CD8-positive, alpha-beta memory T cell (primary cell): ENCODE measurements around the gene SSC5D. TPM values are rescaled to one million over a fixed set of nuclear protein-coding genes. Genes with fewer than 3 reads are reported as not detected.
"Not testable (repeated sequence)": the region's sequence is repeated elsewhere in the genome, so short reads cannot be mapped to it uniquely, and the experiment has no call there.

Source experiments
- CTCF ChIA-PET: fragments of 350-600 bp; sonication (Branson Sonifier 250); formaldehyde crosslinking; loops from one replicate; lab custom pipeline; 2021; ENCODE audit warnings: antibody characterized with exemption; lab: Charles Lee
- POLR2A ChIA-PET: fragments of 350-600 bp; sonication (Branson Sonifier 250); formaldehyde crosslinking; loops from one replicate; lab custom pipeline; 2021; ENCODE audit warnings: antibody characterized with exemption; lab: Charles Lee
- DNase-seq, 5 donors: peaks; one replicate each; pipeline versions ENCODE4 v3.0.0 to v3.0.0-alpha.2; 2020 to 2022; ENCODE audit warnings: mixed read lengths in 1 of 5
- H3K27ac ChIP-seq: one replicate; pipeline ENCODE4 v1.7.0; 2013; ENCODE audit warnings: low read depth, mild to moderate bottlenecking, low read length, moderate library complexity
- H3K27me3 ChIP-seq: 2 replicates; pipeline ENCODE4 v1.7.0; 2013; ENCODE audit warnings: low read length, mild to moderate bottlenecking; ENCODE audit not compliant: insufficient read depth, poor library complexity, severe bottlenecking
- H3K36me3 ChIP-seq: 2 replicates; pipeline ENCODE4 v1.7.0; 2013; ENCODE audit warnings: mild to moderate bottlenecking, low read length, moderate library complexity; ENCODE audit not compliant: insufficient read depth
- H3K4me1 ChIP-seq: 2 replicates; pipeline ENCODE4 v1.7.0; 2013; ENCODE audit warnings: mild to moderate bottlenecking, low read length, moderate library complexity; ENCODE audit not compliant: insufficient read depth
- H3K4me3 ChIP-seq: 2 replicates; pipeline ENCODE4 v1.7.0; 2013; ENCODE audit warnings: mild to moderate bottlenecking, low read length
- H3K9me3 ChIP-seq: 2 replicates; pipeline ENCODE4 v1.7.0; 2013; ENCODE audit warnings: mild to moderate bottlenecking, low read length
- H3K27ac Mint-ChIP-seq, 8 donors: one replicate each; pipeline ENCODE4 v1.8.0; 2020 to 2021; ENCODE audit warnings: mixed read lengths in 8 of 8, mild to moderate bottlenecking in 6 of 8, inconsistent platforms in 3 of 8, moderate library complexity in 3 of 8
- H3K27me3 Mint-ChIP-seq, 2 donors: one replicate each; pipeline ENCODE4 v1.8.0; 2020 to 2021; ENCODE audit warnings: mixed read lengths in 2 of 2, mild to moderate bottlenecking in 1 of 2, moderate library complexity in 1 of 2
- H3K36me3 Mint-ChIP-seq, 3 donors: one replicate each; pipeline ENCODE4 v1.8.0; 2020 to 2021; ENCODE audit warnings: mixed read lengths in 3 of 3, inconsistent platforms in 1 of 3, mild to moderate bottlenecking in 1 of 3
- H3K4me1 Mint-ChIP-seq, 3 donors: one replicate each; pipeline ENCODE4 v1.8.0; 2020 to 2021; ENCODE audit warnings: mixed read lengths in 3 of 3, inconsistent platforms in 1 of 3, mild to moderate bottlenecking in 1 of 3
- H3K4me3 Mint-ChIP-seq, 7 donors: one replicate each; pipeline ENCODE4 v1.8.0; 2020 to 2021; ENCODE audit warnings: mixed read lengths in 7 of 7, mild to moderate bottlenecking in 6 of 7, moderate library complexity in 4 of 7, inconsistent platforms in 2 of 7
- H3K9me3 Mint-ChIP-seq, 5 donors: one replicate each; pipeline ENCODE4 v1.8.0; 2020 to 2022; ENCODE audit warnings: mixed read lengths in 5 of 5, mild to moderate bottlenecking in 3 of 5, moderate library complexity in 2 of 5, inconsistent platforms in 1 of 5
- polyA plus RNA-seq: library from polyadenylated mRNA; unstranded; fragments of 300-500 nt; fragmentation: Illumina TruSeq; gene quantifications from one replicate; pipeline ENCODE4 v1.2.3, GENCODE V29; 2021
- total RNA-seq, 2 experiments: library from RNA; stranded (reverse); gene quantifications; one replicate each; pipeline ENCODE4 v1.2.3, GENCODE V29; 2021

Gene SSC5D
- total and polyA plus RNA-seq, 3 experiments from 2014 or later = 0.35 to 1.2 TPM; not detected in 1

DNA sequence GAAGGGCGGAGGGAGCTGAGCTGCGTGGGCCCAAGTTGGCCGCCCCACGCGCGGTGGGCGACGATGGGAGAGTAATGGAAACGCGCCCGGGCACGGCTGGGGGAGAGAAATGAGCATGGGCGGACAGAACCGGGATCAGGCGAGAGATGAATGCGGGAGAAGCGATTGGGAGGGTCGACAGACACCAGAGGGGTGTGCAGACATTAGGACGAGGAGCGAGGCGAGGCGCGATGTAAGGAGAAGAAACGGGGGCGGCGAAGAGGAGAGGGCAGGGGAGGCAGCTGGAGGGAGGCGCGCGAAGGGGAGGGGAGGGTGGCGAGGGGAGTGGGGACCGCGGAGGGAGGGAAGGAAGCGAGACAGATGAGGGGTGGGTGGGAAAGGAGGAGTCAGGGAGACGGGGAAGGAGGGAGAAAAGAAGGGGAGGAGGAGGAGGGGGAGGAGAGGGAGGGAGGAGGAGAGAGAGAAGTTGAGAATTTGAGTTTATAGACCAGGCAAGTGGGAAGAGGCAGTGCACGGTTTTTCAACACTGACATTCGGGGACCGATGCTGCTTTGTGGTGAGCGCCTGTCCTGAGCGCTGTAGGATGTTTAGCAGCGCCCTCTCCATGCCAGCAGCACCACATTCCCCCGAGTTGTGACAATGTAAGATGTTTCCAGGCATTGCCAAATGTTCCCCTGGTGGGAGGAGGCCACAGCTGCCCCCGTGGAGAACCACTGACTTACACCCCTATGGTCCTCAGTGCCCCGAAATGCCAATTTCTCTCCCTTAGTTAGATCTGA is 45.0 kb upstream of the SSC5D start, which contains the start of gene SHISA7:
Gene SHISA7, minus strand, starts transcription at position 256 of the 779 bp plus-strand sequence. CDS start 437 bp downstream, outside the sequence.
- Histone ChIP-seq H3K9me3 (no peaks in the 10 kb centered on the region), H3K36me3 (no peaks in the 10 kb centered on the region), H3K27ac (no peak within 1 kb of the TSS), H3K4me3 (no peak within 1 kb of the TSS), H3K27me3 (peaks cover 51% of the 10 kb centered on the region), H3K4me1 (peaks cover 15% of the 10 kb centered on the region)
- ChIA-PET CTCF (no interaction called here), POLR2A (no interaction called here)
- peaks cover 0 to 5% (median 1%) of the 10 kb centered on the region in 3 donors for H3K36me3 Mint-ChIP-seq
- H3K27ac Mint-ChIP-seq = no peak within 1 kb of the TSS
- H3K9me3 Mint-ChIP-seq = peaks cover 0 to 3% (median 2%) of the 10 kb centered on the region in 5 donors
- peaks cover 13 to 24% (median 22%) of the 10 kb centered on the region in 3 donors for H3K4me1 Mint-ChIP-seq
- DNase-seq = no peak
- peaks cover 56 to 62% of the 10 kb centered on the region in 2 donors for H3K27me3 Mint-ChIP-seq
- H3K4me3 Mint-ChIP-seq = peak within 1 kb of the TSS in 4 of 7 donors; percentile 9 to 78 (median 47)

DNA sequence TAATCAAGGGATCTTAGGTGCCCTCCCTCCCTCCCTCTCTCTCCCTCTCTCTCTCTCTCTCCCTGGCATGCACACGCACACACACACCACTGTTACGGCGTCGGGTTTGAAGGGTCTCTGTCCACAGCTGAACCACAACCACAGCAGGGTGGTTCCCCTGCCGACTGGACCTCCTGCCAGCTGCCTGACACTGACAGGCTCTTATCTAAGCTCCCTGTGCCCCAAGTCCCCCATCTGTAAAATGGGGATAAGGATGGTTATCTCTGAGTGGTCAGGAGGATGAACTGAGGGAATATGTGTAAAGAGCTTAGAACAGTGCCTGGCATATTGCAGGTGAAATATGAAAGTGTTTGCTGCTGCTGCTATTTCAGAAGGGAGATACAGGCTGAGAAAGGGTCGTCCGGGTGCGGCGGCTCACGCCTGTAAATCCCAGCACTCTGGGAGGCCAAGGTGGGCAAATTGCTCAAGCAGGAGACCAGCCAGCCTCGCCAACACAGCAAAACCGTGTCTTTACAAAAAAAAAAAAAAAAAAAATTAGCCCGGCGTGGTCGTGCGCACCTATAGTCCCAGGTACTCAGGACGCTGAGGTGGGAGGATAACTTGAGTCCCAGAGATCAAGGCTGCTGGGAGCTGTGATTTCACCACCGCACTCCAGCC is 44.3 kb upstream of the SSC5D start:
- Histone ChIP-seq H3K36me3 (no peaks in the 10 kb centered on the region), H3K27me3 (peaks cover 49% of the 10 kb centered on the region), H3K4me1 (peaks cover 15% of the 10 kb centered on the region), H3K4me3 (no peak overlapping the region), H3K27ac (no peak overlapping the region), H3K9me3 (no peaks in the 10 kb centered on the region)
- Mint-ChIP-seq H3K4me1 (peaks cover 13 to 24% (median 22%) of the 10 kb centered on the region in 3 donors), H3K9me3 (peaks cover 0 to 3% (median 2%) of the 10 kb centered on the region in 5 donors), H3K36me3 (peaks cover 0 to 4% (median 1%) of the 10 kb centered on the region in 3 donors), H3K27ac (peak overlapping the region in 1 of 8 donors; percentile 50), H3K27me3 (peaks cover 53 to 55% of the 10 kb centered on the region in 2 donors), H3K4me3 (peak overlapping the region in 3 of 7 donors; percentile 9 to 78 (median 53))
- POLR2A ChIA-PET = no interaction called here
- CTCF ChIA-PET = no interaction called here
- DNase-seq = no peak

DNA sequence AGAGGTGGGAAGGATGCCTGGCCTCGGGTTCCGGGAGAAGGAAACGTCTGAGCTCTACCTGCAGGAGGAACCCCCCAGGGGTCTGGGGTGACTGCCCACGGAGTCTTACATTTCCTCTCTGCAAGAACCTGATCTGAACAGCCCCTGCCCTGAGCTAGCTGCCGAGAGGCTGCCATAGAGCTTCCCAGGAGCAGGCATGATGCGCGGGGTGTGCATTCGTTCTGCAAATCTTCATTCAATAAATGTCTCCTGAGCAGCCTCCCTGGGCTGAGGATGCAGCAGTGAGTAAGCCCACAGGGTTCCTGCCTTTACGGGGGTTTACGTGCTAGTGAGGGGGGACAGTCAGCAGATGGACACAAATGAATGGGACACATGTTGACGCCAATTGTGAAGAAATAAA is 43.6 kb upstream of the SSC5D start:
- Mint-ChIP-seq H3K27ac (peak overlapping the region in 2 of 8 donors; percentile 25 to 50), H3K36me3 (peaks cover 0 to 1% (median 0%) of the 10 kb centered on the region in 3 donors), H3K9me3 (peaks cover 0 to 1% (median 0%) of the 10 kb centered on the region in 5 donors), H3K27me3 (peaks cover 48% of the 10 kb centered on the region in 2 donors), H3K4me3 (no peak overlapping the region), H3K4me1 (peaks cover 13 to 24% (median 22%) of the 10 kb centered on the region in 3 donors)
- Histone ChIP-seq H3K27me3 (peaks cover 42% of the 10 kb centered on the region), H3K9me3 (no peaks in the 10 kb centered on the region), H3K4me1 (peaks cover 15% of the 10 kb centered on the region), H3K27ac (no peak overlapping the region), H3K36me3 (no peaks in the 10 kb centered on the region), H3K4me3 (no peak overlapping the region)
- no peak for DNase-seq
- ChIA-PET CTCF (no interaction called here), POLR2A (no interaction called here)

DNA sequence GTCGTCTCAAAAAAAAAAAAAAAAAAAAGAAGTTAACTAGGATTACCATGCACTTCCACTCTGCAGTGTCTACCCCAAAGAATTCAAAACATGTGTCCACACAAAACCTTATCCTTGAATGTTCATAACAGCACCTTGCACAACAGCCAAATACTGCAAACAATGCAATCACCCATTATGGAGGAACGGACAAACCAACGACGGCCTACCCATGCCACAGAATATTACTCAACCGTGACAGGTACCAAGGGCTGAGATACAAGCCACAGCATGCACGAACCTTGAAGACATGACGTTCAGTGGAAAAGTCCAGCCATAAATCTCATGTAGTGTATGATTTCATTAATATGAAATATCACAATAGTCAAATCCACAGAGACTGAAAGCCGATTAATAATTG is 42.2 kb upstream of the SSC5D start:
- no peak overlapping the region for H3K4me3 ChIP-seq
- H3K4me1 Mint-ChIP-seq = peaks cover 8 to 25% (median 20%) of the 10 kb centered on the region in 3 donors
- no peak for DNase-seq

DNA sequence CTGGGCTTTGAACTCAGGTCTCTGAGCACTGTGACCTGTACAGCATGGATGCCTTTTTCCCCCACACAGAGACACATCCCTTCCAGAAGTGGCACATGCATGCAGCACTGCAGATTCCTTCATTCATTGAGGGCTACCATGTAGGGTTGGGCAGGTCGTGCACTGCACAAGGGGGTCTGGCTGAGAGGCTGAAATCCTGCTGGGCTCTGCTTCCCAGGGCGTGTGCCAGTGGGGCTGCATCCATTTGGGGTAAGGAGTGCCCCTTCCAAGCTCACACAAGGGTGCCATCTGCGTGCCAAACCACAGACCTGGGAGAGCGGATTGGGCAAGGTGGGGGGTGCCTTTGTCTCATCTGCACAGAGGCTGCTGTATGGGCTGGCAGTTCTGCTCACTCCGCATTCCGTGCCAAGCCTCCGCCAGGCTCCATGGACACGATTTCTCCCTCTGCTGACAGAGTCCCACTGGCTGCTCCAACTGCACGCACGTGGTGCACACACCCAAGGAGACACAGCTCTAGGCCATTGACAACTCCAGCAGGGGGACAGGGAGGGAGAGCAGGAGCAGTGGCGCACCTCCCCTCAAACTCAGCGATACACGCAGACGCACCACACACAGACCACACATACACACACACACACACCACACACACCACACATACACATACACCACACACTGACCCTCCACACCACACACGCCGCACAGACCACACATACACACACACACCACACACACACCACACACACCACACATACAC is 40.6 kb upstream of the SSC5D start:
- no peak overlapping the region for H3K4me3 ChIP-seq
- Mint-ChIP-seq H3K4me3 (no peak overlapping the region), H3K36me3 (no peaks in the 10 kb centered on the region), H3K9me3 (no peaks in the 10 kb centered on the region), H3K27me3 (peaks cover 36 to 45% of the 10 kb centered on the region in 2 donors), H3K4me1 (peaks cover 2 to 25% (median 12%) of the 10 kb centered on the region in 3 donors), H3K27ac (no peak overlapping the region)
- no peak overlapping the region for H3K27ac ChIP-seq
- no peaks in the 10 kb centered on the region for H3K36me3 ChIP-seq
- ChIA-PET CTCF (no interaction called here), POLR2A (no interaction called here)
- H3K27me3 ChIP-seq = peaks cover 31% of the 10 kb centered on the region
- DNase-seq = no peak
- no peaks in the 10 kb centered on the region for H3K9me3 ChIP-seq
- H3K4me1 ChIP-seq = peaks cover 10% of the 10 kb centered on the region

More for the DNA sequence above, 42.2 kb upstream of the SSC5D start:
- Histone ChIP-seq H3K4me1 (peaks cover 10% of the 10 kb centered on the region), H3K9me3 (no peaks in the 10 kb centered on the region), H3K36me3 (no peaks in the 10 kb centered on the region), H3K27me3 (peaks cover 36% of the 10 kb centered on the region), H3K27ac (no peak overlapping the region)
- Mint-ChIP-seq H3K9me3 (no peaks in the 10 kb centered on the region), H3K4me3 (no peak overlapping the region), H3K27me3 (peaks cover 43 to 46% of the 10 kb centered on the region in 2 donors), H3K36me3 (no peaks in the 10 kb centered on the region), H3K27ac (no peak overlapping the region)
- POLR2A ChIA-PET = no interaction called here
- CTCF ChIA-PET = interaction anchor here (0.7 kb wide), 2 partner anchors 107 to 142 kb away, joined by 3 read pairs; no protein-coding TSS in a partner anchor

DNA sequence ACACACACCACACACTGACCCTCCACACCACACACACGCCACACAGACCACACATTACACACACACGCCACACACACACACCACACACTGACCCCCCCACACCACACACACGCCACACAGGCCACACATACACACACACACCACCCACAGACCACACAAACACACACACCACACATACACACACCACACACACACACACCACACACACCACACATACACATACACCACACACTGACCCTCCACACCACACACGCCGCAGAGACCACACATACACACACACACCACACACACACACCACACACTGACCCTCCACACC is 40.1 kb upstream of the SSC5D start:
- POLR2A ChIA-PET, H3K9me3 Mint-ChIP-seq, H3K4me3 ChIP-seq, H3K36me3 ChIP-seq, H3K27ac ChIP-seq, DNase-seq, H3K9me3 ChIP-seq, H3K4me1 ChIP-seq, H3K4me3 Mint-ChIP-seq, H3K36me3 Mint-ChIP-seq, CTCF ChIA-PET, H3K27ac Mint-ChIP-seq: not testable (repeated sequence)
- peaks cover 36 to 44% of the 10 kb centered on the region in 2 donors for H3K27me3 Mint-ChIP-seq
- peaks cover 3 to 23% (median 9%) of the 10 kb centered on the region in 3 donors for H3K4me1 Mint-ChIP-seq
- H3K27me3 ChIP-seq = peaks cover 31% of the 10 kb centered on the region

DNA sequence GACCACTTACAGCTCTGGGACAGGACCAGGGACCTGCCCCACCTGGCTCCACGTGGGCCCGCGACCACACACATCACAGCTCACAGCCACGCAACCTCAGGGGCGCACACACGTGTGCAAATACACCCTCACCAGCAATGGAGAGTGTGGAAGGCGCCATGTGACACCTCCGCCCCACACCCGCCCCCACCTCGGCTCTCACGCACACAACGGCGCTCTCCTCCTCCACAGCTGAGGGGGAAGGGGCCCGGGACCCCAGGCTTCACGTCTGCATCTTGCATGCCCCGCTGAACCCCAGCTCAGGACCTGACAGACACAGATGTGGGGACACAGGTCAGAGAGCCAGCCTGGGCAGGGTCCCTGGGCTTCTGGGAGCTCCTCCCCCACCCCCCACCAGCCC is 38.8 kb upstream of the SSC5D start:
- DNase-seq = no peak
- Histone ChIP-seq H3K27me3 (peaks cover 21% of the 10 kb centered on the region), H3K9me3 (no peaks in the 10 kb centered on the region), H3K4me1 (peaks cover 10% of the 10 kb centered on the region), H3K4me3 (no peak overlapping the region), H3K27ac (no peak overlapping the region), H3K36me3 (no peaks in the 10 kb centered on the region)
- CTCF ChIA-PET = no interaction called here
- Mint-ChIP-seq H3K36me3 (peaks cover 0 to 3% (median 1%) of the 10 kb centered on the region in 3 donors), H3K27me3 (peaks cover 34 to 43% of the 10 kb centered on the region in 2 donors), H3K27ac (no peak overlapping the region), H3K4me3 (no peak overlapping the region), H3K4me1 (peaks cover 5 to 27% (median 9%) of the 10 kb centered on the region in 3 donors), H3K9me3 (no peaks in the 10 kb centered on the region)
- POLR2A ChIA-PET = no interaction called here
